M059J (cell line): ENCODE data around the gene FAM107B. TPM values are rescaled to one million over a fixed set of nuclear protein-coding genes. Genes with fewer than 3 reads are reported as not detected.

Experiments used
- DNase-seq: peaks from one replicate; pipeline ENCODE4 v3.0.0-alpha.2; 2012; ENCODE audit warnings: low read depth
- total RNA-seq: library from RNA; depleted of rRNA; stranded (reverse); fragments of >200 nt; shearing (Covaris generic); gene quantifications from 2 replicates; pipeline ENCODE4 v1.2.3, GENCODE V29; 2014

The FAM107B gene
- total RNA-seq, 1 experiment from 2014 or later, result 18.4 TPM

- DNase-seq, result no peak
These were observed 148.8 kb downstream of the FAM107B start for GRCh38 chr10:14625765-14626525.

DNA sequence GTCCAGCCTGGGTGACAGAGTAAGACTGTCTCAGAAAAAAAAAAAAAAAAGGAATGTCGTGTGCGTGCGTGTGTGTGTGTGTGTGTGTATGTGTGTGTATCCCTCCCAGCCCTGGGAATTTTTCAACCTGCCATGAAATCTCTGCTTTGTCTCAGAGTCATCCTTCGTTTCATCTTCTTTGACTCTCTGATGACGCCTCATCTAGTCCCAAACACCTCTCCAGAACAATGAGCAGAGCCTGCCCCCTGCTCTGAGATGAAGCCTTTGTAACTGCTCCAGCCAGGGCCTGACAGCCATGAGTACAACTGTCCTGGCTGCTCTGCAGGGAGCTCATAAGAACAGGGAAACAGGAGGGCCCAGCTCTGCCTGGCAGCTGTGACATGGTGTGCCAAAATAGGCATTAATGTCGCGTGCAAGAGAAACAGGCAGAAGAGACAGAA is 149.5 kb downstream of the FAM107B start:
- no peak for DNase-seq

DNA sequence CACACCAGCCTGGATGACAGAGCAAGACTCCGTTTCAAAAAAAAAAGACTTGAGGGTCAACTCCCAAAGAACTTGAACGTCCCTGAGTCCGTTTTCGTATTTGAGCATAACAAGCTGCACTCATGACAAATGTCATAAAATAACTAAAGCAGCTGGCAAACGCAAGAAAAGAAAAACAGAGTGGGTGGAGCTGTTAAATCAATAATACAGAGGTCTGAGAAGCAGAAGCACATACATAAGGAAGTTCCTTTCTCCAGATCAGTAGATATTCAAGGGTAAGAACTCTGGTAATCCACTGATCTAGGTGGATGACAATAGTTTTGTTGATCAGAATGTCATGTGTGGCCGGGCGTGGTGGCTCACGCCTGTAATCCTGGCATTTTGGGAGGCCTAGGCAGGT is 150.1 kb downstream of the FAM107B start:
- no peak for DNase-seq

DNA sequence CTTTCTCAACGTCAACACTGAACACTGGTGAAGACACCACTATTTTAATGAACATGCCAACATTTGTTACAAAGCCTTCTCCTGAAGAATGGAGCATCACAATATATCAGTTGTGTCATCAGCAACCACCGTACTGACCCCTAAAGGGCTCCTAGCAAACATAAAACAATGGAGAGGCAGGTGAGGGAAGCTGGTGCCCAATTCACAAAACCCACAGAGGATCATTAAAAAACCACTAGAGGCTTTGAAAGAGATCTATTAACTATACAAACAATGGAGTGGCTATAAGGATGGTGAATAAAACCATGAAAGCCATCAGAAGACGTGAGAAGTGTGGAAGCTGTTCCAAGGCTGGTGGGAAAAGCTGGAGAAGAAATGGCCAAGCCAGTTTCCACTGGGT is 150.8 kb downstream of the FAM107B start:
- DNase-seq, result no peak

GRCh38 chr10:14621037-14621436 is 153.7 kb downstream of the FAM107B start:
- no peak for DNase-seq

- DNase-seq, result no peak
These were observed 156.0 kb downstream of the FAM107B start for GRCh38 chr10:14618674-14619073.

- peak; percentile 26 for DNase-seq
These were observed 156.8 kb downstream of the FAM107B start for GRCh38 chr10:14617852-14618251.

DNA sequence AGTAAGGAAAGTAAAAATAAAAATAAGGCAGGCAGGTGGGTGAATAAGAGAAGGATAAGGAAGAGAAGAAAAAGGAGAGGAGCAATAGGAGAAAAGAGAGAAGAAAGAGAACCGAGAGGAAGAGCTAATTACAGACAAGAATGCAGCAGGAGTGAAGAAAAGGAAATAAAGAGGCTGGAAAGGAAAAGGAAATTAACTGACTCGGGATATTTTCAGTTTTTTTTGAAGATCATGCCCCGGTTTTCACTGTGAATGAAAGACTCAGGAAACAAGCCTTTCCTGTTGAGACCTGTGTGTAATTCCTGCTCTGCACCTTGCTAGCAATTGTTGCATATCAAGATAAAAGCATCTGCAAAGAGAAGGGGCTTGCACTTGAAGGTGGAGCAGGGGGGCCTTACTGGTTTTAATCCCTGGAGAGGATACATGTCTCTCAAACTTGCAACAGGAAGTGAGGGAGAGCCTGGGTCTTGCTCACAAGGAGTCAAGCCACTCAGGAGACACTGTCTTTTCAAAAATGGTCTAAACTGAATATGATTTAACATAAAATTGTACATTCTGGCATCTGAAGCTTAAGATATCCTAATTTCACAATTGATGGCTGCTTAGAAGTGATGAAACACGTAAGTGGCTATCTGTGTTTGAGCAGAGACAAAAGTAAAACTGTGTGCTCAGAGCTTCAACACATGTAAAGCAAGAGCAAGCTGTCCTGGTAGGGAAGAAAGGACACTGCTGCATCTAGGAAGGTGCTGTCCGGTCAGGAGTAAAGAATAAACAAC is 157.6 kb downstream of the FAM107B start:
- no peak for DNase-seq

- DNase-seq, result no peak
These were observed 158.2 kb downstream of the FAM107B start for GRCh38 chr10:14616465-14616864.

DNA sequence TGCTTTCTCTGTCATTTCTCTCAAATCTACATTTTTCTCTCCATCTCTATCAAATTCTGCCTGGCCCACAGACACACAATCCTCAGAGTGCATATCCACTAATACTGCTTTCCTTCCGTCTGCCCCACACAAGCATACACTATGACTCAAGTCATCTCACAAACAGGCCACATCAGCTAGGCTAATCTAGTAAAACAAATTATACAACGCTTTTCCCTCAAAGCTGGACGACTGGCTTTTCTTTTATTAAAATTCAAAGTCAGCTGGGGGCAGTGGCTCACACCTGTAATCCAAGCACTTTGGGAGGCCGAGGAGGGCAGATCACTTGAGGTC is 161.1 kb downstream of the FAM107B start:
- no peak for DNase-seq

- DNase-seq, result no peak
These were observed 161.7 kb downstream of the FAM107B start for GRCh38 chr10:14612873-14613587.

GRCh38 chr10:14611968-14612693 is 162.6 kb downstream of the FAM107B start:
- no peak for DNase-seq

DNA sequence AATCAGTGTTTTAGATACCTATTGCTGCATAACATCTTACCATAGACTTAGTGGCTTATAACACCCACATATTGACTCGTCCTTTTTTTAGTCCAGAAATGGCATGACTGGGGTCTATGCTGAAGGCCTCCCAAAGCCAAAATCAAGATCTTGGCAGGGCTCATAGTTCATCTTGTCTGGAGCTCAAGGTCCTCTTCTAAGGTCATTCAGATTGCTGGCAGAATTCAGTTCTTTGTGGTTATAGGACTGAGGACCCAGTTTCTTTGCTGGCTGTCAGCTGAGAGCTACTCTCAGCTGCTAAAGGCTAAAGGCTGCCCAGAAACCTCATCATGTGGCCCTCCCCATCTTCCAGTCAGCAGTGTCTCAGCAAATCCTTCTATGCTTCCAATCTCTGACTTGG is 165.5 kb downstream of the FAM107B start:
- DNase-seq, result no peak

GRCh38 chr10:14608381-14609001 is 166.2 kb downstream of the FAM107B start:
- no peak for DNase-seq

- no peak for DNase-seq
These were observed 168.1 kb downstream of the FAM107B start for GRCh38 chr10:14606633-14607032.

DNA sequence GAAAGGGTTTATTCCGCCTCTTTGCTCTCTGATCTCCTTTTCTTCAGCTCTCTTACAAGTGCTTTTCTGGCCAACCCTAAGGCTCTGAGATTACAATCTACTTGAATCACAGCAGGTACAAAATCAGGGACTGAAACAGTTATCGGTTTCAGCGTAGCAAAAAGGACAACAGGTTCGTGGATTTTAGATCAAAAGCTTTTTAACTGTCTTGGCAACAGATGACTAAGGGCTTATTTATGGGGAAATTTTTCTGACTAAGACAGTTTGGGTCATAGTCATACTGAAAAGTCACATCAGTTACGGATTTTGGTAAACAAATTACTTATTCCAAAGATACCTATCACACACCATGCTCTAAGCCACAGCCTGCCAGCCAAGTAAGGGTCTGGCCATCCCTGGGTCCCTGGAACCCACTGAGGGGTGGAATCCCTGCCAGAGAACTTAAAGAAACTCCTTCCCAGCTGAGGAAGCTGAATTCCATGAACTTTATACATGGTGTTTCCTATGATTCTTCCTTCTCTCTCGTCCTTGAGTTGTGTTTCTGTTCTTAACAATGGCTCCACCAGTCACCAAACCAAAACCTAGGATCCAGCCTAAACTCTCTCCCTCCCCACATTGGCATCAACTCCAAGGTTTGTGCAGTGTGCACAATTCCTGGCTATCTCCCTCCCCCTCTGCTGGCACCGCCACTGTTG is 169.3 kb downstream of the FAM107B start:
- peak; percentile 85 for DNase-seq

DNA sequence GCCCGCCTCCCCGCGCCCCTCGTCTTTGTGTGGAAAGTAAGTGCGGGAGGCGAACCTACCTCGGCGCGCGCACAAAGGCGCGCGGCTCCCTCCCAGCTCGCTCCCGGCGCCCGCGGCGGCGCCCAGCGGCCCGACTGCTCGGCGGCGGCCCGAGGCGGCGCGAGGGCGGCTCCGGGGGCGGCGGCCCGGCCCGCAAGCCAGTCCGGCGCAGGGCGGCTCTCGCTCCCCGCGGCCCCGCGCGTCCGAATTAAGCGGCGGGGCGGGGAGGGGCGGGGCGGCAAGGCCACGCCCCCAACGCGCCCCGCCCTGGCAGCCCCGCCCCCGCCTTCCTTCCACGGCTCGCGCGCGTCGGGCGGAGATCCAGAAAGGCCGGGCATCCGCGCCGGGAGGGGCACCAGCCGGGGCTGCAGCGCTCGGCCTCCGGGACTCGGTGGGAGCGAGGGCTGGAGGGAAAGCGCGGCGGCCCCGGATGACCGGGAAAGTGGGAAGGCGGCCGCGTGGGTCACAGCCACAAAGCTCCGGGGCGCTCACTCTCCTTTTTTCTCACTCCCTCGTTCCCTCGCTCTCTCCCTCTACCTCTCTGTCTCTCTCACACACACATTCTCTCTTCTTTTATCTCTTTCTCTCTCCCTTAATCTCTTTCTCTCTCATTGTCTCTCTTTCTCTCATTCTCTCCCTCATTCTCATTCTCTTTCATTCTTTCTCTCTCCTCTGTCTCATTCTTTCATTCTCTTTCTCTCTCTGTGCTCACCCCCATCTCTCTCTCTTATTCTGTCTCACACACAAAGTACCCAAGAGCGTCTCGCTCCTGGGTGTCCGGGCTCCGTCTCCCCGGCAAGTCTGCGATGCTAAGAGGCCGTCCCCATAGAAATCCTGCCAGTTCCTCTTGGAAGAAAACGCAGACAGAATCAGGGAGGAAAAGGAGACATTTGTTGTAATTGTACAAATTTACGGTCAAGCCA is 170.2 kb downstream of the FAM107B start:
- peak; percentile 55 for DNase-seq

GRCh38 chr10:14603534-14604102 is 171.1 kb downstream of the FAM107B start:
- peak; percentile 10 for DNase-seq

DNA sequence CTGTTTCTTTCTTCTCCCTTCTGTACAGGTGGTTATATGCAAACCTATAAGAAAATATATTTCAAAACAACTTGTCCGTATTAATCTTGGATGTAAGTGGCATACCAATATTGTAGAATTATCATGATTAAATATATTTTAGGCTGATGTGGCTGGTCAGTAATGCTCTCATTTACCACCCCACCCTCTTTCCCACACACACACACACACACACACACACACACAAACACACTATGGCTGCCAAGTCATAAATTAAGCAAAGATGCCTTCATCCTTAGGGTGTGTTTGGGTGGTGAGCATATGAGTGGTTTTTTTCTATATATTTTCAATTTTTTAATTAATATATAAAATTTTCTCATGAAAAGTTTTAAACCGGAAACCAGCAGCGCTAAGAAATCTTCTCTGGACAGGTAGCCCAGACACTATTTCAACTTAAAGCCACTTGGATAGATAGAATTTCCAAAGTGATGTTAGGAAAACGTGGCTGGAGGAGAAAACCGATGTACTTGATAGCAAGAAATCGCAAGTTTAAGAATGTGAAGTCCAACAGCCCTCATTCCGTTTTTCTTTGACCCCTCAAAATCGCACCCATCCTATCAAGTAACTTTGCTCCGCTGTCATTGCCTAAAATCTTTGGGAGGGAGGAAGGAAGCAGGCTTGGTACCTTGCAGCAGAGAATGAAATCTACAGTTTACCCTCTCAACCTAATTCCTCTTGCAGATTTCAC is 171.7 kb downstream of the FAM107B start:
- no peak for DNase-seq
